ENCODE data around the gene FURIN.

FURIN gene

DNA sequence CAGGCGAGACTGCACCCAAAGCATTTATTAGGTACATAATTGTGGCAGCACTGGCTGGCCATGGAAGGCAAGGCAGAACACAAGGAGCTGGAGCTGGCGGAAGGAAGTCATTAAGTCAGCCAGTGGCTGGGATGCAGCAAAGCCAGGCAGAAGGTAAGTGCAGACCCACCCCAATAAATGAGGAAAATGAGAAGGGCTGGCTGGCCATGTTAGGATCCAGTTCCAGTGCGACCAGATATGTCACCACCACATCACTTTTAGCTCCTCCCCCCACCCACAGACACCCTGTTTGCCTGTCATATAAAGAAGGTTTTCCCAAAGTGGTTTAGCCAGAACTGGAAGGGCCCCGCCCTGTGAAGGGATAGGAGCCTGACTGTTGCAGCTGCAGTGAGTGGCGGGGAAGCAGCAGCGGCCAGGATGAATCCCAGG is at the start of gene FURIN:
Gene FURIN, plus strand, starts transcription at position 328 of the 429 bp plus-strand sequence. CDS start 7,153 bp downstream, outside the sequence.
- TF ChIP-seq, protein P1, sequence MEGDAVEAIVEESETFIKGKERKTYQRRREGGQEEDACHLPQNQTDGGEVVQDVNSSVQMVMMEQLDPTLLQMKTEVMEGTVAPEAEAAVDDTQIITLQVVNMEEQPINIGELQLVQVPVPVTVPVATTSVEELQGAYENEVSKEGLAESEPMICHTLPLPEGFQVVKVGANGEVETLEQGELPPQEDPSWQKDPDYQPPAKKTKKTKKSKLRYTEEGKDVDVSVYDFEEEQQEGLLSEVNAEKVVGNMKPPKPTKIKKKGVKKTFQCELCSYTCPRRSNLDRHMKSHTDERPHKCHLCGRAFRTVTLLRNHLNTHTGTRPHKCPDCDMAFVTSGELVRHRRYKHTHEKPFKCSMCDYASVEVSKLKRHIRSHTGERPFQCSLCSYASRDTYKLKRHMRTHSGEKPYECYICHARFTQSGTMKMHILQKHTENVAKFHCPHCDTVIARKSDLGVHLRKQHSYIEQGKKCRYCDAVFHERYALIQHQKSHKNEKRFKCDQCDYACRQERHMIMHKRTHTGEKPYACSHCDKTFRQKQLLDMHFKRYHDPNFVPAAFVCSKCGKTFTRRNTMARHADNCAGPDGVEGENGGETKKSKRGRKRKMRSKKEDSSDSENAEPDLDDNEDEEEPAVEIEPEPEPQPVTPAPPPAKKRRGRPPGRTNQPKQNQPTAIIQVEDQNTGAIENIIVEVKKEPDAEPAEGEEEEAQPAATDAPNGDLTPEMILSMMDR (IDR thresholded peaks at IDR 0.05; ENCODE audit: low read depth, low read length, poor library complexity, severe bottlenecking): no peak
- no peak for TF ChIP-seq EZH2phosphoT487 (IDR thresholded peaks at IDR 0.05; ENCODE audit: borderline replicate concordance, low read length)
- Histone ChIP-seq H3K4me2 (ENCODE audit: low read length) (peak within 1 kb of the TSS; percentile 74; the same call in 1 of the 2 replicates), H4K20me1 (ENCODE audit: control insufficient read depth, insufficient read depth, low read depth, low read length) (no peaks in the 10 kb centered on the region), H3K36me3 (ENCODE audit: control insufficient read depth, low read length) (no peaks in the 10 kb centered on the region), H3K9me2 (replicated peaks; ENCODE audit: control insufficient read depth, low read length) (no peaks in the 10 kb centered on the region), H3K4me3 (ENCODE audit: low read length) (no peak within 1 kb of the TSS), H3K27me3 (ENCODE audit: control insufficient read depth, low read length) (0 out of 2 replicates have a peak, but pooled peaks cover 2% of the 10 kb centered on the region), H3K4me1 (ENCODE audit: control insufficient read depth, low read length) (peaks cover 32% of the 10 kb centered on the region), H3K9me3 (ENCODE audit: control insufficient read depth, insufficient read depth, low read length) (no peaks in the 10 kb centered on the region), H3F3A (ENCODE audit: control insufficient read depth, insufficient read depth) (peaks cover 15% of the 10 kb centered on the region), H3K27ac (ENCODE audit: low read depth, low read length) (0 out of 2 replicates have a peak within 1 kb of the TSS, but pooled peaks have one; percentile 12), H3K79me2 (ENCODE audit: control insufficient read depth, low read length) (peaks cover 17% of the 10 kb centered on the region)

DNA sequence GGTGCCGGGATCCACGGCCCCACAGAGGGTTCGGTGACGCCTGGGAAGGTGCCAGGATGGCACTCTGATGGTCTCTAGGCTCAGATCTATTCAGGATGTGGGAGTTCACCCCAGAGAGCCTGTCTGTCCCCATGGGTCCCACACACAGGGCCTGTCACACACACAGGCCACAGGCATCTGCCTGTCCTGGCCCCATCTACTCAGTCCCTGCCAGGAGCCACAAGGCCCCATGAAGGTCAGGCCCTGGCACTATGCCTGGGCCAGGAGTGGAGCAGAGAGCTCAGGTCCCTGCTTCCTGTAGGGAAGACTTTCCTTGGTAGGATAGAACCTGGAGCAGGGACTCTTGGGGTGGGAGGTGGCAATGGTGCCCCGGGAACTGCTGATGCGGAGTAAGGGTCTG is 49.0 kb upstream of the FURIN start:
- no peak overlapping the region for H3K4me2 ChIP-seq (ENCODE audit: low read length)
- TF ChIP-seq, protein P1 (IDR thresholded peaks at IDR 0.05; ENCODE audit: low read depth, low read length, poor library complexity, severe bottlenecking): no peak
- TF ChIP-seq EZH2phosphoT487 (IDR thresholded peaks at IDR 0.05; ENCODE audit: borderline replicate concordance, low read length): no peak

DNA sequence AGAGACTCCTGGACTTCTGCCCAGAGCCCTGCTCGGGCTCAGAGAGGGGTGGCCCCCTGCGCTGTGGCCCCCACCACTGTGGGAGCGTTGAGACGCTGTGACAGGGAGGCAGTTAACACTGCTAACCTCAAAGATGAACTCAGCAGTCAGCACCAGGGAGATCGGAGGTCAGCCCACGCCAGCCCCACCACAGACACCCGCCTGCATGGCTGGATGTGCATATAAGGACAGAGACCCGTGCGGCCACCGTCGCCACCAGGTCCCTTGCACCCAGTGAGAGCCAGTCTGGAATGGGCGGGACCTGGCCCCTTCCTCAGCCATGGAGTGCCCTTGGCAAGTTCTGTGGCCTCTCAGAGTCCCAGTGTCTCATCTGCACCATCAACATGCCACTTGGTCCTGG is 48.5 kb upstream of the FURIN start:
- Histone ChIP-seq H3K79me2 (ENCODE audit: control insufficient read depth, low read length) (no peaks in the 10 kb centered on the region), H3K9me3 (ENCODE audit: control insufficient read depth, insufficient read depth, low read length) (no peaks in the 10 kb centered on the region), H3K4me1 (ENCODE audit: control insufficient read depth, low read length) (peaks cover 32% of the 10 kb centered on the region), H3K27me3 (ENCODE audit: control insufficient read depth, low read length) (peaks cover 4% of the 10 kb centered on the region; the same call in 1 of the 2 replicates), H3F3A (ENCODE audit: control insufficient read depth, insufficient read depth) (peaks cover 15% of the 10 kb centered on the region; the same call in 1 of the 2 replicates), H3K4me2 (ENCODE audit: low read length) (no peak overlapping the region), H3K9me2 (replicated peaks; ENCODE audit: control insufficient read depth, low read length) (no peaks in the 10 kb centered on the region), H3K4me3 (ENCODE audit: low read length) (no peak overlapping the region), H3K27ac (ENCODE audit: low read depth, low read length) (no peak overlapping the region), H3K36me3 (ENCODE audit: control insufficient read depth, low read length) (peaks cover 8% of the 10 kb centered on the region), H4K20me1 (ENCODE audit: control insufficient read depth, insufficient read depth, low read depth, low read length) (no peaks in the 10 kb centered on the region)
- TF ChIP-seq, protein P1 (IDR thresholded peaks at IDR 0.05; ENCODE audit: low read depth, low read length, poor library complexity, severe bottlenecking): no peak
- TF ChIP-seq EZH2phosphoT487 (IDR thresholded peaks at IDR 0.05; ENCODE audit: borderline replicate concordance, low read length): no peak

More for the DNA sequence above, 49.0 kb upstream of the FURIN start:
- H3F3A ChIP-seq (ENCODE audit: control insufficient read depth, insufficient read depth): peaks cover 15% of the 10 kb centered on the region; the same call in 1 of the 2 replicates
- H3K79me2 ChIP-seq (ENCODE audit: control insufficient read depth, low read length): no peaks in the 10 kb centered on the region
- H3K9me3 ChIP-seq (ENCODE audit: control insufficient read depth, insufficient read depth, low read length): no peaks in the 10 kb centered on the region
- H3K9me2 ChIP-seq (replicated peaks; ENCODE audit: control insufficient read depth, low read length): no peaks in the 10 kb centered on the region
- peaks cover under 1% of the 10 kb centered on the region; the same call in 1 of the 2 replicates for H3K27me3 ChIP-seq (ENCODE audit: control insufficient read depth, low read length)
- H3K36me3 ChIP-seq (ENCODE audit: control insufficient read depth, low read length): peaks cover 13% of the 10 kb centered on the region
- peaks cover 32% of the 10 kb centered on the region for H3K4me1 ChIP-seq (ENCODE audit: control insufficient read depth, low read length)
- no peaks in the 10 kb centered on the region for H4K20me1 ChIP-seq (ENCODE audit: control insufficient read depth, insufficient read depth, low read depth, low read length)
- no peak overlapping the region for H3K4me3 ChIP-seq (ENCODE audit: low read length)
- H3K27ac ChIP-seq (ENCODE audit: low read depth, low read length): no peak overlapping the region

Measured in DOHH2 (cell line).